ENCODE measurements around the gene ASCC3.

- TF ChIP-seq POLR2A (IDR thresholded peaks at IDR 0.05), result no peak
- TF ChIP-seq, protein P1, sequence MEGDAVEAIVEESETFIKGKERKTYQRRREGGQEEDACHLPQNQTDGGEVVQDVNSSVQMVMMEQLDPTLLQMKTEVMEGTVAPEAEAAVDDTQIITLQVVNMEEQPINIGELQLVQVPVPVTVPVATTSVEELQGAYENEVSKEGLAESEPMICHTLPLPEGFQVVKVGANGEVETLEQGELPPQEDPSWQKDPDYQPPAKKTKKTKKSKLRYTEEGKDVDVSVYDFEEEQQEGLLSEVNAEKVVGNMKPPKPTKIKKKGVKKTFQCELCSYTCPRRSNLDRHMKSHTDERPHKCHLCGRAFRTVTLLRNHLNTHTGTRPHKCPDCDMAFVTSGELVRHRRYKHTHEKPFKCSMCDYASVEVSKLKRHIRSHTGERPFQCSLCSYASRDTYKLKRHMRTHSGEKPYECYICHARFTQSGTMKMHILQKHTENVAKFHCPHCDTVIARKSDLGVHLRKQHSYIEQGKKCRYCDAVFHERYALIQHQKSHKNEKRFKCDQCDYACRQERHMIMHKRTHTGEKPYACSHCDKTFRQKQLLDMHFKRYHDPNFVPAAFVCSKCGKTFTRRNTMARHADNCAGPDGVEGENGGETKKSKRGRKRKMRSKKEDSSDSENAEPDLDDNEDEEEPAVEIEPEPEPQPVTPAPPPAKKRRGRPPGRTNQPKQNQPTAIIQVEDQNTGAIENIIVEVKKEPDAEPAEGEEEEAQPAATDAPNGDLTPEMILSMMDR (IDR thresholded peaks at IDR 0.05 in 4 of 5, conservative IDR thresholded peaks at IDR 0.05 in 1 of 5), result no peak
These were observed 159.9 kb downstream of the ASCC3 start for GRCh38 chr6:100721256-100721655.

Data from gastrocnemius medialis (tissue), 4 donors.